A549 (cell line): ENCODE data around the gene RBM26. TPM values are rescaled to one million over a fixed set of nuclear protein-coding genes. Genes with fewer than 3 reads are reported as not detected.

Experiments used
- ATAC-seq, 2 experiments: fragments of 200-7000 bp in 1 of 2; fragments of >200 bp in 1 of 2; cut with Nextera tagmentation in 1 of 2; cut with Tn5 transposase in 1 of 2; 3 replicates each; pipeline versions ENCODE4 v1.8.0 to v1.9.1; 2018 to 2020; ENCODE audit warnings: mild to moderate bottlenecking in 1 of 2, moderate library complexity in 1 of 2
- CTCF ChIA-PET: fragments of 300-600 bp; sonication (Branson Sonifier 250); formaldehyde crosslinking; extraction: SDS; loops from one replicate; lab custom pipeline; 2021; ENCODE audit warnings: antibody characterized with exemption, inconsistent platforms; lab: Yijun Ruan, JAX
- POLR2A ChIA-PET: fragments of 350-600 bp; formaldehyde crosslinking; extraction: SDS; loops from one replicate; lab custom pipeline; 2021; ENCODE audit warnings: antibody characterized with exemption, inconsistent platforms; lab: Yijun Ruan, JAX
- DNase-seq, 2 experiments: peaks; one replicate each; pipeline versions ENCODE4 v3.0.0 to v3.0.0-alpha.2; 2011 to 2016; ENCODE audit warnings: low read depth in 1 of 2, low spot score in 1 of 2
- FAIRE-seq: peaks from 2 replicates; lab custom pipeline; 2011; peaks lifted over from hg19 to GRCh38; lab: Jason Lieb, UNC
- H3K27ac ChIP-seq, 2 experiments: fragments of >200 bp; sonication (Bioruptor Twin); formaldehyde crosslinking; 3 replicates each; pipeline ENCODE4 v1.5.1; 2016 to 2017
- H3K4me1 ChIP-seq: fragments of >200 bp; sonication (Bioruptor Twin); formaldehyde crosslinking; 3 replicates; pipeline ENCODE4 v1.6.1; 2016
- H3K4me2 ChIP-seq: fragments of >200 bp; sonication (Bioruptor Twin); formaldehyde crosslinking; 3 replicates; pipeline ENCODE4 v1.6.1; 2016
- H3K4me3 ChIP-seq: fragments of >200 bp; sonication (Bioruptor Twin); formaldehyde crosslinking; 3 replicates; pipeline ENCODE4 v1.5.1; 2016
- H3K9me3 ChIP-seq: fragments of >200 bp; sonication (Bioruptor Twin); formaldehyde crosslinking; 3 replicates; pipeline ENCODE4 v1.6.1; 2016
- BCL3 ChIP-seq: fragments of >200 bp; sonication (Bioruptor Twin); formaldehyde crosslinking; IDR thresholded peaks from 3 replicates; pipeline ENCODE4 v1.6.1; 2016
- BHLHE40 ChIP-seq: IDR thresholded peaks from 2 replicates; pipeline ENCODE4 v1.6.1; 2012; ENCODE audit warnings: low read depth, low read length, inconsistent platforms
- CBX2 ChIP-seq: fragments of 200-600 bp; sonication (generic); IDR thresholded peaks from 2 replicates; pipeline ENCODE4 v1.6.1; 2016; ENCODE audit warnings: low read depth, mild to moderate bottlenecking, borderline replicate concordance
- CHD2 ChIP-seq: fragments of 150-350 bp; IDR thresholded peaks from 2 replicates; pipeline ENCODE4 v1.6.1; 2014; ENCODE audit warnings: low read length; ENCODE audit not compliant: partially characterized antibody
- CTCF ChIP-seq: fragments of >200 bp; sonication (Bioruptor Twin); formaldehyde crosslinking; IDR thresholded peaks from 3 replicates; pipeline ENCODE4 v1.5.1; 2016
- EHMT2 ChIP-seq: fragments of 200-600 bp; sonication (generic); IDR thresholded peaks from 2 replicates; pipeline ENCODE4 v1.6.1; 2016; ENCODE audit warnings: antibody characterized with exemption, low read depth, mild to moderate bottlenecking, moderate library complexity
- EP300 ChIP-seq, 2 experiments: fragments of >200 bp; sonication (Bioruptor Twin); formaldehyde crosslinking; IDR thresholded peaks; 2 replicates in 1 of 2; 3 replicates in 1 of 2; pipeline ENCODE4 v1.6.1; 2016 to 2017
- FOSB ChIP-seq: fragments of 250-450 bp; sonication (Bioruptor Pico); IDR thresholded peaks from 2 replicates; pipeline ENCODE4 v1.5.0; 2020; ENCODE audit warnings: mild to moderate bottlenecking, moderate library complexity
- FOXS1 ChIP-seq: fragments of 250-450 bp; sonication (Bioruptor Pico); IDR thresholded peaks from 2 replicates; pipeline ENCODE4 v1.5.0; 2020; ENCODE audit warnings: mild to moderate bottlenecking, moderate library complexity
- GATA3 ChIP-seq: IDR thresholded peaks from 2 replicates; pipeline ENCODE4 v1.6.1; 2012; ENCODE audit warnings: borderline replicate concordance
- HES2 ChIP-seq: fragments of >200 bp; sonication (Bioruptor Twin); formaldehyde crosslinking; IDR thresholded peaks from 2 replicates; pipeline ENCODE4 v1.6.1; 2016
- HMGXB4 ChIP-seq: fragments of 250-450 bp; sonication (Bioruptor Pico); IDR thresholded peaks from 2 replicates; pipeline ENCODE4 v1.5.0; 2021; ENCODE audit warnings: mild to moderate bottlenecking, moderate library complexity, borderline replicate concordance
- HOXA7 ChIP-seq: fragments of 250-450 bp; sonication (Bioruptor Pico); IDR thresholded peaks from 2 replicates; pipeline ENCODE4 v1.5.0; 2020; ENCODE audit warnings: mild to moderate bottlenecking, moderate library complexity
- KDM1A ChIP-seq: fragments of 200-600 bp; sonication (generic); IDR thresholded peaks from 2 replicates; pipeline ENCODE4 v1.6.1; 2016; ENCODE audit warnings: low read depth, mild to moderate bottlenecking
- NR3C1 ChIP-seq: fragments of >200 bp; sonication (Bioruptor Twin); formaldehyde crosslinking; IDR thresholded peaks from 3 replicates; pipeline ENCODE4 v1.6.1; 2017
- POLR2A ChIP-seq: IDR thresholded peaks from 2 replicates; pipeline ENCODE4 v1.6.1; 2012; ENCODE audit warnings: mild to moderate bottlenecking, low read length
- RAD21 ChIP-seq, 2 experiments: fragments of >200 bp in 1 of 2; sonication (Bioruptor Twin) in 1 of 2; formaldehyde crosslinking in 1 of 2; IDR thresholded peaks in 1 of 2; conservative IDR thresholded peaks in 1 of 2; 2 replicates in 1 of 2; 3 replicates in 1 of 2; pipeline ENCODE4 v1.6.1; 2012 to 2018; ENCODE audit warnings: inconsistent platforms in 1 of 2
- RARB ChIP-seq: fragments of 250-450 bp; sonication (Bioruptor Pico); IDR thresholded peaks from 2 replicates; pipeline ENCODE4 v1.8.0; 2021; ENCODE audit warnings: mild to moderate bottlenecking, moderate library complexity
- RFX5 ChIP-seq: fragments of 450-650 bp; IDR thresholded peaks from 2 replicates; pipeline ENCODE4 v1.7.1; 2014; ENCODE audit warnings: antibody characterized with exemption, mild to moderate bottlenecking, moderate library complexity
- SMC3 ChIP-seq: fragments of >200 bp; sonication (Bioruptor Twin); formaldehyde crosslinking; IDR thresholded peaks from 3 replicates; pipeline ENCODE4 v1.6.1; 2018; ENCODE audit warnings: inconsistent platforms
- USF2 ChIP-seq: fragments of 450-650 bp; IDR thresholded peaks from 2 replicates; pipeline ENCODE4 v1.6.1; 2014; ENCODE audit warnings: antibody characterized with exemption
- ZC3H11A ChIP-seq: fragments of 450-650 bp; IDR thresholded peaks from 2 replicates; pipeline ENCODE4 v1.6.1; 2014; ENCODE audit warnings: antibody characterized with exemption, mild to moderate bottlenecking
- ZNF302 ChIP-seq: fragments of 250-450 bp; sonication (Bioruptor Pico); IDR thresholded peaks from 2 replicates; pipeline ENCODE4 v1.9.0; 2021; ENCODE audit warnings: inconsistent platforms, mild to moderate bottlenecking, moderate library complexity
- WGBS: methylation state at CpG from one replicate; pipeline ENCODE4 v1.1.6; 2017; ENCODE audit errors: missing lambda C conversion rate; 5-methylcytosine and 5-hydroxymethylcytosine counted together
- polyA plus RNA-seq, 4 experiments: library from polyadenylated mRNA; depleted of rRNA in 3 of 4; stranded (reverse); fragments of >200 nt; fragmentation: RNase III in 1 of 4; extraction: RNeasy Plus Mini Kit Qiagen cat#74134 plus additional on column Dnase treatment in 1 of 4; gene quantifications; 2 replicates in 3 of 4; 3 replicates in 1 of 4; pipeline ENCODE4 v1.2.3, GENCODE V29; 2011 to 2017

Gene RBM26
- polyA plus RNA-seq, 2 of the 4 experiments (the other 2 are of a cell fraction): 29.5 to 29.7 TPM

- H3K4me1 ChIP-seq: no peaks in the 10 kb centered on the region
- H3K4me2 ChIP-seq: no peak overlapping the region
- POLR2A ChIA-PET: no interaction called here
- DNase-seq (no peak), FAIRE-seq (no peak), ATAC-seq (no peak)
- H3K4me3 ChIP-seq: no peak overlapping the region
- CTCF ChIA-PET: no interaction called here
- no peak for TF ChIP-seq RARB (CRISPR knock-in tag)
- no peak for TF ChIP-seq HOXA7 (CRISPR knock-in tag)
- TF ChIP-seq EHMT2: no peak
- TF ChIP-seq EP300 (IDR thresholded peaks at IDR 0.05): no peak
- TF ChIP-seq ZNF302 (CRISPR knock-in tag): no peak
- no peak for TF ChIP-seq HMGXB4
- TF ChIP-seq NR3C1: no peak
- no peak for TF ChIP-seq BCL3
- no peak for TF ChIP-seq USF2
- no peak for TF ChIP-seq POLR2A
- TF ChIP-seq CTCF: no peak
- no peak for TF ChIP-seq BHLHE40
- no peak for TF ChIP-seq SMC3
- no peak for TF ChIP-seq KDM1A
- TF ChIP-seq FOSB (CRISPR knock-in tag): no peak
- no peak for TF ChIP-seq HES2
- TF ChIP-seq ZC3H11A: no peak
- no peak for TF ChIP-seq FOXS1 (CRISPR knock-in tag)
- no peak for TF ChIP-seq CBX2
- no peak overlapping the region for H3K27ac ChIP-seq
- 92% methylated on average over 6 of the region's 6 CpGs for WGBS
- H3K9me3 ChIP-seq: no peaks in the 10 kb centered on the region
These were observed 59.6 kb downstream of the RBM26 start for GRCh38 chr13:79346300-79346914.

GRCh38 chr13:79341202-79341601 lies 64.9 kb downstream of the RBM26 start:
- Histone ChIP-seq H3K27ac (no peak overlapping the region), H3K9me3 (no peaks in the 10 kb centered on the region), H3K4me2 (no peak overlapping the region), H3K4me1 (no peaks in the 10 kb centered on the region), H3K4me3 (no peak overlapping the region)
- ChIA-PET POLR2A (no interaction called here), CTCF (no interaction called here)
- FAIRE-seq: no peak
- WGBS: 97% methylated on average over 1 of the region's 1 CpG
- no peak for DNase-seq
- TF ChIP-seq CHD2: no peak
- TF ChIP-seq RFX5: no peak
- no peak for TF ChIP-seq FOSB (CRISPR knock-in tag)
- TF ChIP-seq RAD21 (conservative IDR thresholded peaks at IDR 0.05 in 1 of 2, IDR thresholded peaks at IDR 0.05 in 1 of 2): no peak
- TF ChIP-seq HES2: no peak
- TF ChIP-seq SMC3: no peak
- TF ChIP-seq GATA3: no peak
- ATAC-seq: no peak
